DOHH2 (cell line): ENCODE results near the gene AMIGO3.
"Not testable (repeated sequence)": the region's sequence is repeated elsewhere in the genome, so short reads cannot be mapped to it uniquely, and the experiment has no call there.

ENCODE experiments used
- H3F3A ChIP-seq: fragments of 200-600 bp; sonication (generic), shearing (Covaris generic); 2 replicates; pipeline ENCODE4 v1.6.0; 2016; ENCODE audit warnings: antibody characterized with exemption, mild to moderate bottlenecking; ENCODE audit not compliant: control insufficient read depth, insufficient read depth
- H3K27ac ChIP-seq: fragments of 200-600 bp; sonication (generic); 2 replicates; pipeline ENCODE4 v1.5.1; 2014; ENCODE audit warnings: low read depth, mild to moderate bottlenecking, low read length, moderate library complexity
- H3K27me3 ChIP-seq: fragments of 200-600 bp; sonication (generic); 2 replicates; pipeline ENCODE4 v1.6.1; 2014; ENCODE audit warnings: mild to moderate bottlenecking, low read length, mixed read lengths; ENCODE audit not compliant: control insufficient read depth
- H3K36me3 ChIP-seq: fragments of 200-600 bp; sonication (generic); 2 replicates; pipeline ENCODE4 v1.6.1; 2014; ENCODE audit warnings: mild to moderate bottlenecking, low read length, moderate library complexity, mixed read lengths; ENCODE audit not compliant: control insufficient read depth
- H3K4me1 ChIP-seq: fragments of 200-600 bp; sonication (generic); 2 replicates; pipeline ENCODE4 v1.6.1; 2014; ENCODE audit warnings: mild to moderate bottlenecking, low read length, mixed read lengths; ENCODE audit not compliant: control insufficient read depth
- H3K4me2 ChIP-seq: fragments of 200-600 bp; sonication (generic); 2 replicates; pipeline ENCODE4 v1.6.0; 2014; ENCODE audit warnings: mild to moderate bottlenecking, low read length, moderate library complexity
- H3K4me3 ChIP-seq: fragments of 200-600 bp; sonication (generic); 2 replicates; pipeline ENCODE4 v1.5.1; 2014; ENCODE audit warnings: mild to moderate bottlenecking, low read length, mixed read lengths
- H3K79me2 ChIP-seq: fragments of 200-600 bp; sonication (generic); 2 replicates; pipeline ENCODE4 v1.6.1; 2014; ENCODE audit warnings: mild to moderate bottlenecking, low read length, mixed read lengths; ENCODE audit not compliant: control insufficient read depth
- H3K9me2 ChIP-seq: fragments of 200-600 bp; sonication (generic); replicated peaks from 2 replicates; pipeline ENCODE4 v1.6.1; 2014; ENCODE audit warnings: mild to moderate bottlenecking, low read length, mixed read lengths; ENCODE audit not compliant: control insufficient read depth
- H3K9me3 ChIP-seq: fragments of 200-600 bp; sonication (generic); 2 replicates; pipeline ENCODE4 v1.6.1; 2014; ENCODE audit warnings: antibody characterized with exemption, low read length, mixed read lengths; ENCODE audit not compliant: control insufficient read depth, insufficient read depth
- H4K20me1 ChIP-seq: fragments of 200-600 bp; sonication (generic); 2 replicates; pipeline ENCODE4 v1.6.0; 2014; ENCODE audit warnings: low read depth, mild to moderate bottlenecking, antibody characterized with exemption, low read length, moderate library complexity; ENCODE audit not compliant: control insufficient read depth, insufficient read depth
- EZH2phosphoT487 ChIP-seq: fragments of 200-600 bp; sonication (generic); IDR thresholded peaks from 2 replicates; pipeline ENCODE4 v1.6.1; 2017; ENCODE audit warnings: borderline replicate concordance, mild to moderate bottlenecking, antibody characterized with exemption, low read length, moderate library complexity, mixed read lengths
- TF ChIP-seq, protein P1 (sequence below): fragments of 200-600 bp; sonication (generic); IDR thresholded peaks from one replicate; pipeline ENCODE4 v1.5.1; 2014; ENCODE audit warnings: antibody characterized with exemption, mild to moderate bottlenecking, low read depth, low read length; ENCODE audit not compliant: poor library complexity, severe bottlenecking

The AMIGO3 gene

DNA sequence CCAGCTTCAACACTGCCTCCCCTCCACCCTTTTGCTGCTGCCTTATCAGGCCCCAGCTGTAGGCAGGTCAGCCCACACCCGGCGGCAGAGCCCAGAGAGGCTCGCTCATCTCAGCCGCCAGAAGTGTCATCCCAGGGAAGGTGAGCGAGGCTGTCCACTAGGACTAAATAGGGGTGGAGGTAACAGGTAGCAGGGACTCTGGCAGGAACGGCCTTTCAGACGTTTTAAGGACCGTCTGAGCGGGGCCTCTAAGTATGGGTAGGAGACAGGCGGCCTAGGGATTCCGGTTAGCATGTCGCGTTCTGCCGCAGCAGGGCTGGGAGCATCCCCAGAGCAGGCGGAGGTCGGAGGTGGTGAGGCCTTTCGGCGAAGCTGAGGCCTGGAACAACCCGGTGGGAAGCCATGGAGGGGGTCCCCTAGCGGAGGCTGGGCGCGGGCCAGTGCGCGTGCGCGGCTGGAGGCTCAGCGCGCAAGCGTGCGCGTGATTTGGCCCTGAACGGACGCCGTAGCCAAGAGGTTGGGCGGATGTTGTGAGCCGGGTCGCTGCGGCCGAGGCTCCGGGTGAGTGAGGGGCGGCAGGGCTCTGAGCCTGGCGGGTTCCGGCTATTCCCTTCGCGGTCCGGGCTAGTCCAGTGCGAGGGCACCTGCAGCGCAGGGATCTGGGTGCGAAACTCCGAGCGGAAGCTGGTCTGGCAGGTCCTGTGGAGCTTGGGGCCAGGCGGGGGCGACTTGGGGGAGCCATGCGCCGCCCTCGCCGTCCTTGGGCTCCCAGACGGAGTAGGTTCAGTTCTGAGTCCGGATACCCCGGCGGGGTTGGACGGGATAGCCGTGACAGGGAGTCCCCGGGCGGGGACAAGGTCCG is 30.2 kb downstream of the AMIGO3 start, which contains the start of the genes MST1 and RNF123:
Gene MST1, minus strand, starts transcription at position 429 of the 862 bp plus-strand sequence. CDS start 783 bp downstream, outside the sequence.
Gene RNF123, plus strand, starts transcription at position 512 of the 862 bp plus-strand sequence. CDS start 1,609 bp downstream, outside the sequence.
- Histone ChIP-seq H3F3A (no peaks in the 10 kb centered on the region), H4K20me1 (no peaks in the 10 kb centered on the region), H3K4me1 (peaks cover 17% of the 10 kb centered on the region), H3K4me2 (peak within 1 kb of the TSS; percentile 88), H3K27ac (peak within 1 kb of the TSS; percentile 34; the same call in 1 of the 2 replicates), H3K79me2 (peaks cover 26% of the 10 kb centered on the region), H3K4me3 (peak within 1 kb of the TSS; percentile 95), H3K9me2 (no peaks in the 10 kb centered on the region), H3K27me3 (no peaks in the 10 kb centered on the region), H3K36me3 (0 out of 2 replicates have a peak, but pooled peaks cover 4% of the 10 kb centered on the region), H3K9me3 (no peaks in the 10 kb centered on the region)
- TF ChIP-seq EZH2phosphoT487 = no peak
- TF ChIP-seq, protein P1, sequence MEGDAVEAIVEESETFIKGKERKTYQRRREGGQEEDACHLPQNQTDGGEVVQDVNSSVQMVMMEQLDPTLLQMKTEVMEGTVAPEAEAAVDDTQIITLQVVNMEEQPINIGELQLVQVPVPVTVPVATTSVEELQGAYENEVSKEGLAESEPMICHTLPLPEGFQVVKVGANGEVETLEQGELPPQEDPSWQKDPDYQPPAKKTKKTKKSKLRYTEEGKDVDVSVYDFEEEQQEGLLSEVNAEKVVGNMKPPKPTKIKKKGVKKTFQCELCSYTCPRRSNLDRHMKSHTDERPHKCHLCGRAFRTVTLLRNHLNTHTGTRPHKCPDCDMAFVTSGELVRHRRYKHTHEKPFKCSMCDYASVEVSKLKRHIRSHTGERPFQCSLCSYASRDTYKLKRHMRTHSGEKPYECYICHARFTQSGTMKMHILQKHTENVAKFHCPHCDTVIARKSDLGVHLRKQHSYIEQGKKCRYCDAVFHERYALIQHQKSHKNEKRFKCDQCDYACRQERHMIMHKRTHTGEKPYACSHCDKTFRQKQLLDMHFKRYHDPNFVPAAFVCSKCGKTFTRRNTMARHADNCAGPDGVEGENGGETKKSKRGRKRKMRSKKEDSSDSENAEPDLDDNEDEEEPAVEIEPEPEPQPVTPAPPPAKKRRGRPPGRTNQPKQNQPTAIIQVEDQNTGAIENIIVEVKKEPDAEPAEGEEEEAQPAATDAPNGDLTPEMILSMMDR = peak; percentile 46

DNA sequence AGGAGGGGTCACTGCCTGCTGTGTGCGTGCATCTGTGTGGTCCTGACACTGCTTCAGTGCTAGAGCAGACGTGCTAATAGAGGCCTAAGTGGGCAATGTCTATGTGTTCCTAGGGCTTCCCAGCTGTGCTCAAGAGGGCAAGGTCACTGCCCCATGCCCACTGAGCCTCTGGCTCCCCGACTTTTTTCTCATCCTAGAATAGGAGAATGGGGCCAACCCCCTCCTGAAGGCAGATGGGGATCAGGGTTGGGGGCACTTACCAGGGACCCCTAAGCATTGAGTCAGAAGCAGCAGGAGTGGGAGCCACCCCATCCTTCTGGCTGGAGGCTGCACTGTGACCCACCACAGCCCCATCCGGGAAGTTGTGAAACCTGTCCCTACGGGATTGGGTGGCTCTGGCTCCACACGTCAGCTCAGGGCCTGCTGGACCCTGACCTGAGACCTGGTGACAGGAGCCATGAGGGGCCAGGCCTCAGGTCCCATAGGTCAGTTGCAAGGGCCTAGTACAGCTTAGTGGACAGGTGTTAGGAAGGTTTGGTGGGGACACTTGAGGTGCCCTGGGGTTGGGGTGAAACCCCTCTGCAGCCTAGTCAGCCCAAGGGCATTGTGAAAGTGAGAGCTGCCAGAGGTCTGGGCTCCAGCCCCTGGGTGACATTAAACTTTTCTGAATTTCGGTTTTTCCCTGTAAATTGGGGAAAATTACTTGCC is 31.0 kb downstream of the AMIGO3 start:
- Histone ChIP-seq H3K79me2 (peaks cover 23% of the 10 kb centered on the region), H3K4me3 (peak overlapping the region; percentile 95), H3K4me2 (peak overlapping the region; percentile 88), H3K4me1 (peaks cover 17% of the 10 kb centered on the region), H3K27ac (peak overlapping the region; percentile 32; the same call in 1 of the 2 replicates)
- not testable (repeated sequence) for H3K9me2 ChIP-seq, H3K9me3 ChIP-seq, H3K27me3 ChIP-seq, H4K20me1 ChIP-seq, H3F3A ChIP-seq, H3K36me3 ChIP-seq

DNA sequence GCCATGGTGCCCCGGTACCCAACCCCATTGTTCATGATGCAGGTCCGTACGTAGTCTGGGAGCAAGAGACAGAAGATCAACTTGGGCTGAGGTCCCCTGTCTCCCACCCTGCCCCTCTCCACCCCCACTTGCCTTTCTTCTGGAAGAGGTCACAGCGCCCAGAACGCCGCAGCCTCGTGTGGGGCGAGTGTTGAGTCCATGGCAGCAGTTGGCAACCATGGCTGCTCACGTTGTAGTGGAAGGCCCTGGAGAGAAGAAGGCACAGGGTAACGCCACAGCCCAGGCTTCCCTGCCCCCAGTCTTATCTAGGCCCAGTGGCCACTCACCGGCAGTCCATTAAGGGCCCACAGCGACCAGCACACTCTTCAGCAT is 32.1 kb downstream of the AMIGO3 start:
- not testable (repeated sequence) for H4K20me1 ChIP-seq, H3K4me2 ChIP-seq, H3K9me2 ChIP-seq, H3K27me3 ChIP-seq, H3K27ac ChIP-seq, H3K9me3 ChIP-seq, H3F3A ChIP-seq, H3K4me3 ChIP-seq
- peaks cover 17% of the 10 kb centered on the region for H3K4me1 ChIP-seq
- H3K79me2 ChIP-seq = peaks cover 23% of the 10 kb centered on the region
- H3K36me3 ChIP-seq = peaks cover 17% of the 10 kb centered on the region

DNA sequence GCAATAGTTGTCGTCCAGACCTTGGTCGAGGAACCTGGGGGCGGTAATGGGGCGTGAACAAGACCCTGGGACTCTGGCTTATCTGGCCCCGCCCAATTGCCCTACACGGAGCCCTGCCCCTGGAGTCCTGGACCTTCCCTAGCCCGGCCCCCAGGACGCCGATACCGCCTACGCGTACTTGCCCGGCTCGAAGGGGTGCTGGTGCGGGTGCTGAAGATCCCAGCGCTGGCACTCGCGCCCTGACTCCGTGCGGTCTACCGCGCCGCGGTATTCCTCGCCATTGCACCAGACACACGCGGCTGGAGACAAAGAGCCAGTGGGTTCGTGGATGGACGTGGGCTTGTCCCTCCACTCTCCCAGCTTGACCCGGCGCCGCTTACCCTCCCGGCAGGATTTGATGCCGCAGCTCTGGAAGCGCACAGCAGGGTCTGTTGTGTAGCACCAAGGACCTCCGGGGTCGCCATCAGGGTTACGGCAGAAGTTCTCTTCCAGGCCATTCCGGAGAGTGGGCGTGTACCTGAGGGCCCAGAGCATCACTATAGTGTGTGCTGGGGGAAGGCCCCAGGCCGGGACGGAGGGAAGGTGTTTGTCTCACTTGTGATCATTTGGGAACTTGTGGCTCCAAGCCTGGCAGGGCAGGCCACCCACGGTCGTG is 32.6 kb downstream of the AMIGO3 start:
- not testable (repeated sequence) for H3K9me2 ChIP-seq, H3F3A ChIP-seq, H3K4me2 ChIP-seq, H4K20me1 ChIP-seq, H3K27ac ChIP-seq, H3K4me3 ChIP-seq, H3K27me3 ChIP-seq, H3K9me3 ChIP-seq
- H3K36me3 ChIP-seq = peaks cover 23% of the 10 kb centered on the region
- H3K79me2 ChIP-seq = peaks cover 23% of the 10 kb centered on the region
- H3K4me1 ChIP-seq = peaks cover 17% of the 10 kb centered on the region

DNA sequence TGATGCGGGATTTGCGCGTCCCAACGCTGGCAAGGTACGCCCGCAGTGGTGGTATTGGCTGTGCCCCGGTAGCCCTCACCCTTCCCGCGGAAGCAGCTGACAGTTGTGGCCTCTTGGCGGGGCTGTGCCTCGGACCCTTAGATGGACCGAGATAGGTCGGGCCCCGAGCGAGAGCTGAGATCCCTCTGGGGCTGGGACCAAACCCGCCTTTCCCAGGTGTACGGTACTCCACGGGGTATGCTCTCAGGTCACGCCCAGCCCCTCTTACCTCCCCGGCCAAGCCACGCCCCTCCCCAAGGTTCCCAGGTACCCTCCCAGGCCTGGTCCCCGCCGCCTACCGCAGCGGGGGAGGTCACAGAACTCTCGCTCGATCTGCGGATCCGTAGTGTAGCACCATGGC is 33.1 kb downstream of the AMIGO3 start:
- Histone ChIP-seq H3K4me1 (peaks cover 17% of the 10 kb centered on the region), H3K79me2 (peaks cover 20% of the 10 kb centered on the region), H3K36me3 (peaks cover 28% of the 10 kb centered on the region)
- not testable (repeated sequence) for H3K4me2 ChIP-seq, H3K27ac ChIP-seq, H3K4me3 ChIP-seq, H3K9me3 ChIP-seq, H3F3A ChIP-seq, H4K20me1 ChIP-seq, H3K27me3 ChIP-seq, H3K9me2 ChIP-seq

DNA sequence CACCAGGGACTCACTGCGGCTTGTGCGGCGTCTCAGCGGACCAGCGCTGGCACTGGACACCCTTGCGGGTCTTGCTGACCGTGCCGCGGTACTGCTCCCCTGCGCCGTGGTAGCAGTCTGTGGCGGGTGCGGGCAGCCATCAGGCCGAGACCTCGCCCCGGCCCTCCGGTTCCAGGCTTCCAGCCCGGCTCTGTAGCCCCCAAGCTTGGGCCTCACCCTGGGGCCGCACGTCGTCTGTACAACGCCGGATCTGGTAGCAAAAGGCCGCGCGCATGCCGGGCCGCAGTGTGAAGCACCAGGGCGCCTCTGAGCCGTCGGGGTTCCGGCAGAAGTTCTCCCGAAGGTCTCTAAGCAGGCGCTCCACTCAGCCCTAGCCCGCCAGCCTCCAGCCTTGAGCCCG is 33.6 kb downstream of the AMIGO3 start:
- Histone ChIP-seq H3K36me3 (peaks cover 33% of the 10 kb centered on the region), H3K79me2 (peaks cover 15% of the 10 kb centered on the region), H3K4me1 (peaks cover 14% of the 10 kb centered on the region)
- H3F3A ChIP-seq, H3K9me3 ChIP-seq, H3K4me2 ChIP-seq, H3K27me3 ChIP-seq, H3K4me3 ChIP-seq, H4K20me1 ChIP-seq, H3K27ac ChIP-seq, H3K9me2 ChIP-seq: not testable (repeated sequence)
